BE2C (cell line): Measurements from ENCODE around the gene BARX1.
"Not testable (repeated sequence)": the region's sequence is repeated elsewhere in the genome, so short reads cannot be mapped to it uniquely, and the experiment has no call there.

Experiments
- DNase-seq: peaks from one replicate; pipeline ENCODE4 v3.0.0-alpha.2; 2020
- H3K27me3 ChIP-seq: fragments of 250-450 bp; sonication (Bioruptor Pico); 2 replicates; pipeline ENCODE4 v1.5.1; 2020; ENCODE audit warnings: mild to moderate bottlenecking
- H3K36me3 ChIP-seq: fragments of 250-450 bp; sonication (Bioruptor Pico); 2 replicates; pipeline ENCODE4 v1.5.1; 2020; ENCODE audit warnings: mild to moderate bottlenecking
- H3K4me1 ChIP-seq: fragments of 250-450 bp; sonication (Bioruptor Pico); 2 replicates; pipeline ENCODE4 v1.5.1; 2020
- H3K4me3 ChIP-seq: 2 replicates; pipeline ENCODE4 v1.5.1; 2011; ENCODE audit warnings: low read depth, low read length
- H3K9me3 ChIP-seq: fragments of 250-450 bp; sonication (Bioruptor Pico); 2 replicates; pipeline ENCODE4 v1.5.1; 2020
- TF ChIP-seq, protein P1 (sequence below): IDR thresholded peaks from 2 replicates; pipeline ENCODE4 v1.5.1; 2012; ENCODE audit warnings: mild to moderate bottlenecking, low read depth, low read length

BARX1 gene

DNA sequence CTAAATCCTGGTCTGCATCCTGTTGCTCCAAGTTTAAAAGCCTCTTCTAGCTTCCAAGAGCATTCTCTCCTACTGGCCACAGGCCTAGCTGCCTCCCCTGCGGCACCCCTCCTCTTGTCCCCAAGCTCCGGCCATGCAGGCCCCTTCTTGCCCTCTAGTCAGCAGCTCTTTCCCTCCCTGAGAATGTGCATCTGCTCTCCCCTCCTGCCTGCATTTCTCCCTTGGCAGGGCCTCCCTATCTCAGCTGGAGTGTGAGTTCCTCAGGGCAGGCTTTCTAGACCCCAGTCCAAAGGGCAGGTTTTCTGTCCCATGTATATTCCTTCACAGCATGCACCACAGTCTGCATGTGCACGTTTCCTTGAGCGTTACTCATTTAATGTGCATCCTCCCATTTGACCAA lies 24.6 kb upstream of the BARX1 start:
- no peaks in the 10 kb centered on the region for H3K27me3 ChIP-seq
- TF ChIP-seq, protein P1, sequence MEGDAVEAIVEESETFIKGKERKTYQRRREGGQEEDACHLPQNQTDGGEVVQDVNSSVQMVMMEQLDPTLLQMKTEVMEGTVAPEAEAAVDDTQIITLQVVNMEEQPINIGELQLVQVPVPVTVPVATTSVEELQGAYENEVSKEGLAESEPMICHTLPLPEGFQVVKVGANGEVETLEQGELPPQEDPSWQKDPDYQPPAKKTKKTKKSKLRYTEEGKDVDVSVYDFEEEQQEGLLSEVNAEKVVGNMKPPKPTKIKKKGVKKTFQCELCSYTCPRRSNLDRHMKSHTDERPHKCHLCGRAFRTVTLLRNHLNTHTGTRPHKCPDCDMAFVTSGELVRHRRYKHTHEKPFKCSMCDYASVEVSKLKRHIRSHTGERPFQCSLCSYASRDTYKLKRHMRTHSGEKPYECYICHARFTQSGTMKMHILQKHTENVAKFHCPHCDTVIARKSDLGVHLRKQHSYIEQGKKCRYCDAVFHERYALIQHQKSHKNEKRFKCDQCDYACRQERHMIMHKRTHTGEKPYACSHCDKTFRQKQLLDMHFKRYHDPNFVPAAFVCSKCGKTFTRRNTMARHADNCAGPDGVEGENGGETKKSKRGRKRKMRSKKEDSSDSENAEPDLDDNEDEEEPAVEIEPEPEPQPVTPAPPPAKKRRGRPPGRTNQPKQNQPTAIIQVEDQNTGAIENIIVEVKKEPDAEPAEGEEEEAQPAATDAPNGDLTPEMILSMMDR: no peak
- no peak overlapping the region for H3K4me3 ChIP-seq
- no peaks in the 10 kb centered on the region for H3K9me3 ChIP-seq
- no peak for DNase-seq
- no peaks in the 10 kb centered on the region for H3K36me3 ChIP-seq
- H3K4me1 ChIP-seq: no peaks in the 10 kb centered on the region

DNA sequence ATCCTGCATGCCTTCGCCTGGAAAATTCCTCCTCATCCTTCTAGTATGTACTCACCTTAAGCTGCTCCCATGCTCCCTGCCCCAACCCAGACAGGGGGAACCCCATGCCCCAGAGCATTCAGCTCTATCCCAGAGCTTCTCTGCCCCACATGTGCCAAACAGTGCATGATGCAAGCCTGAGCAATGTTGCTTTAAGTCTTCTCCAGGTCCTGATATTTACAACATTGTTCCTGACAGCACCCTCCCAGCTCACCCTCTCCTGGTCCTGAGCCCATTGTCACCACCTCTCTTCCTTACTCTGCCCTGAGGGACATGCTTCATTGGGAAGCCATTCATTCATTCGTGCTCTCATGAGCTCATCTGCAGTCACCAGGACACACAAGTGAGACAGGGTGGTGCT lies 23.4 kb upstream of the BARX1 start:
- no peaks in the 10 kb centered on the region for H3K4me1 ChIP-seq
- H3K36me3 ChIP-seq: no peaks in the 10 kb centered on the region
- no peak overlapping the region for H3K4me3 ChIP-seq
- no peaks in the 10 kb centered on the region for H3K27me3 ChIP-seq
- no peaks in the 10 kb centered on the region for H3K9me3 ChIP-seq
- TF ChIP-seq, protein P1: no peak
- DNase-seq: no peak

DNA sequence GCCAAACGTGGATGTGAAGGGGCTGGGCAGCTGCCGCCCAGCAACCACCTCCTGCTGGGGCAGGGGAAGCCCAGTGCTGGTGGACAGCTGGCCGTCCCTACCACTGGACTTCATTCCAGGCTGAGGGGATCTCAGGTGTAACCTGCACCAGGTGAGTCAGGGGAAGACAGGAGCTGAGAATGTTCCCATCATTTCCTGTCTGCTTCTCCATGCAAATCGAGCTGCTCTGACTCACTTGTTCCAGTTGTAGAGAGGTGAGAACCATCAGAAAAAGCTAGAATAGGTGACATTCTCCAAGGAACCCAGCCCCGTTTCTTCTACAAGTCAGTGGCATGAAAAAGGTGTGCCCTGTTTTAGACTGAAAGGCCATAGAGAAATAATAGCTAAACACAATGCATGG lies 21.8 kb upstream of the BARX1 start:
- H3K9me3 ChIP-seq: no peaks in the 10 kb centered on the region
- no peak for DNase-seq
- H3K36me3 ChIP-seq: no peaks in the 10 kb centered on the region
- no peak overlapping the region for H3K4me3 ChIP-seq
- TF ChIP-seq, protein P1: no peak
- no peaks in the 10 kb centered on the region for H3K4me1 ChIP-seq
- H3K27me3 ChIP-seq: no peaks in the 10 kb centered on the region

DNA sequence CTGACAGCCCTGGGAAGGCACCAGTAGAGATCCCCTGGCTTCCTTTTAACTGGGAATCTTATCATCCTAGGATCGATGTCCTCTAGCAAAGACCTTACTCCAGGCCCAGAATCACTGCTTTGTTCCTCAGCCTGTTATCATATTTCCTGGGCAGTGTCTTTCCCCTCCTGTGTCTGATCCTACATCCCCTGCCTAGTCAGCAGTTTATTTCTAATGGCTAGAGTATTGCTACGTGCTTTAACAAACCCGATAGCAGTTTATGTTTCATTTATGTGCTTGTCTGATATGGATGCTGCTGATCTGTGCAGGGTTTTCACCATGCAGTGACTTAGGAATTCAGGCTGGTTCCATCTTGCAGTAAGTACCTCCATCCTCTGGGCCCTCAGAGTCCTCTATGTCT lies 20.9 kb upstream of the BARX1 start:
- H3K4me1 ChIP-seq: no peaks in the 10 kb centered on the region
- TF ChIP-seq, protein P1: no peak

DNA sequence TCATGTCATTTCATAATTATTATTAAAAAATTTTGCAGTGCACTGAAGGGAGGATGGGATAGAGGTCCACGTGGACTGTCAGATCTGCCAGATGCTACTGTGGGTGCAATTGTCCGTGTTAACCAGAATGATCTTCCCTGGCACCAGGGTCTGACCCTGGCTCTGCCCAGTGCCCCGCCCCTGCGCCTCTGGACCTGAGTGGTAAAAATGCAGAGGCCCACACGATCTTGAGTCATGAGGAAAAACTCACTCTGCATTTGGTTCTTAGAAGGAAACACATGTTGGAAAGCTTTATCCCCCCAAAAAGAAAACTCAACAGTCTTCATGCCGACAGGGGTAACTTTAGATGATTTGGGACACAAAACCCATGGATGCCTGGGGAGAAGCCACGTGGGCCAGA lies 20.1 kb upstream of the BARX1 start:
- no peaks in the 10 kb centered on the region for H3K9me3 ChIP-seq
- no peaks in the 10 kb centered on the region for H3K27me3 ChIP-seq
- H3K4me3 ChIP-seq: no peak overlapping the region
- no peaks in the 10 kb centered on the region for H3K36me3 ChIP-seq
- no peaks in the 10 kb centered on the region for H3K4me1 ChIP-seq
- DNase-seq: no peak
- TF ChIP-seq, protein P1: no peak

More for the DNA sequence above, 20.9 kb upstream of the BARX1 start:
- no peak for DNase-seq
- H3K4me3 ChIP-seq: no peak overlapping the region
- H3K36me3 ChIP-seq: no peaks in the 10 kb centered on the region
- H3K9me3 ChIP-seq: no peaks in the 10 kb centered on the region
- H3K27me3 ChIP-seq: no peaks in the 10 kb centered on the region

DNA sequence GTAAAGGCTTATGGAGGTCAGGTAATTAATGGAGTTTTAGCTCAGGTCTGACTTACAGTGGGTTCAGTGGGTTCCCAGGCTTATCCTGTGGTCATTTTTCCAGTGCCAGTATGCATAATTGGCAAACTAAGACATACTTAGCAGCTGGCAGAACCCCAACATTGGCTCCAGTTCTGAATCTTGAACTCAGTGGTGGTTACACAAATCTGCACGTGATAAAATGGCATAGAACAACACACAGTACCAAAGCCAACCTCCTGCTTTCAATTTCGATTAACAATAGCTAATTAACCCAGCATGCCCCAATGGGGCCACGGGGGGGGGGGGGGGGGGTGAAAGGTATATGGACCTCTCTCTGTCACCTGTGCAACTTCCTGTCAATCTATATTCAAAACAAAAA lies 19.0 kb upstream of the BARX1 start:
- H3K4me3 ChIP-seq: no peak overlapping the region
- no peaks in the 10 kb centered on the region for H3K27me3 ChIP-seq
- H3K9me3 ChIP-seq: no peaks in the 10 kb centered on the region
- H3K4me1 ChIP-seq: no peaks in the 10 kb centered on the region
- no peaks in the 10 kb centered on the region for H3K36me3 ChIP-seq
- DNase-seq: no peak
- TF ChIP-seq, protein P1: no peak

DNA sequence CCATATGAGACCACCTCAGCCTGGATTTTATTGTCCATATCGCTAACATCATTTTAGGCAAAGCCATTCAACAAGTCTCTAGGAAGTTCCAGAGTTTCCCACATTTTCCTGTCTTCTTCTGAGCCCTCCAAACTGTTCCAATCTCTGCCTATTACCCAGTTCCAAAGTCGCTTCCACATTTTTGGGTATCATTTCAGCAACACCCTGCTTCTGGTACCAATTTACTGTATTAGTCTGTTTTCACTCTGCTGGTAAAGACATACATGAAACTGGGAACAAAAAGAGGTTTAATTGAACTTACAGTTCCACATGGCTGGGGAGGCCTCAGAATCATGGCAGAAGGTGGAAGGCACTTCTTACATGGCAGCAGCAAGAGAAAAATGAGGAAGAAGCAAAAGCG lies 17.5 kb upstream of the BARX1 start:
- H3K4me1 ChIP-seq, H3K27me3 ChIP-seq, H3K9me3 ChIP-seq, H3K36me3 ChIP-seq, H3K4me3 ChIP-seq, DNase-seq: not testable (repeated sequence)
